ENCODE measurements around the gene PAQR4. TPM values are rescaled to one million over a fixed set of nuclear protein-coding genes. Genes with fewer than 3 reads are reported as not detected.
"Not testable (repeated sequence)": the region's sequence is repeated elsewhere in the genome, so short reads cannot be mapped to it uniquely, and the experiment has no call there.

The PAQR4 gene
- total RNA-seq, 6 donors from 2014 or later, result 5.2 to 13.5 (median 8.3) TPM

DNA sequence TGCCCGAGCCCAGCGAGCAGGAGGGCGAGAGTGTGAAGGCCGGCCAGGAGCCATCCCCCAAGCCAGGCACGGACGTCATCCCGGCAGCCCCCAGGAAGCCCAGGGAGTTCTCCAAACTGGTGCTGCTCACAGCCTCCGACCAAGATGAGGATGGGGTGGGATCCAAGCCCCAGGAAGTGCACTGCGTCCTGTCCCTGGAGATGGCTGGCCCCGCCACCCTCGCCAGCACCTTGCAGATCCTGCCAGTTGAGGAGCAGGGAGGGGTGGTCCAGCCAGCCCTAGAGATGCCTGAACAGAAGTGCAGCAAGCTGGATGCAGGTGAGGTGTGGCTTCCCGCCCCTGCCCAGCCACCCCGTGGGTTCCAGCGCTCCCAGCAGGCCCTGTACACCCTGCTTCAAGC lies 39.5 kb upstream of the PAQR4 start:
- TF ChIP-seq CTCF (IDR thresholded peaks at IDR 0.05) (no peak), POLR2A (IDR thresholded peaks at IDR 0.05) (no peak), EP300 (IDR thresholded peaks at IDR 0.05) (no peak), POLR2AphosphoS5 (IDR thresholded peaks at IDR 0.05) (no peak)
- no peak overlapping the region for H3K4me3 ChIP-seq
- no peak for ATAC-seq (ENCODE audit: low FRiP score in 2 of 2)
- H3K9me3 ChIP-seq, result no peaks in the 10 kb centered on the region
- peaks cover 8 to 46% (median 35%) of the 10 kb centered on the region in 4 donors for H3K36me3 ChIP-seq
- peak in 1 of 2 donors; percentile 69 for DNase-seq
- 91 to 93% methylated on average over 8 to 11 of the region's 14 CpGs for WGBS, 2 donors
- H3K27me3 ChIP-seq, result no peaks in the 10 kb centered on the region
- H3K4me1 ChIP-seq, result peaks cover 0 to 8% (median 3%) of the 10 kb centered on the region in 4 donors
- H3K27ac ChIP-seq, result no peak overlapping the region

- TF ChIP-seq POLR2A (IDR thresholded peaks at IDR 0.05) (no peak), POLR2AphosphoS5 (IDR thresholded peaks at IDR 0.05) (no peak), EP300 (IDR thresholded peaks at IDR 0.05) (no peak), CTCF (IDR thresholded peaks at IDR 0.05) (no peak)
- no peaks in the 10 kb centered on the region for H3K27me3 ChIP-seq
- no peak for ATAC-seq (ENCODE audit: low FRiP score in 2 of 2)
- H3K4me1 ChIP-seq, result peaks cover 0 to 8% (median 3%) of the 10 kb centered on the region in 4 donors
- DNase-seq, result no peak
- H3K4me3 ChIP-seq, result no peak overlapping the region
- 88 to 99% methylated on average over 5 to 15 of the region's 15 CpGs for WGBS, 2 donors
- H3K27ac ChIP-seq, result no peak overlapping the region
- no peaks in the 10 kb centered on the region for H3K9me3 ChIP-seq
- H3K36me3 ChIP-seq, result peaks cover 8 to 51% (median 39%) of the 10 kb centered on the region in 4 donors
Observed at GRCh38 chr16:2930236-2930635, 38.9 kb upstream of the PAQR4 start.

- not testable (repeated sequence) for DNase-seq; H3K9me3 ChIP-seq; ATAC-seq (ENCODE audit: low FRiP score in 2 of 2); H3K4me1 ChIP-seq; H3K27me3 ChIP-seq; H3K4me3 ChIP-seq; H3K27ac ChIP-seq
- 84 to 93% methylated on average over 11 to 13 of the region's 13 CpGs for WGBS, 2 donors
- peaks cover 8 to 62% (median 48%) of the 10 kb centered on the region in 4 donors for H3K36me3 ChIP-seq
Observed at GRCh38 chr16:2931231-2931914, 37.8 kb upstream of the PAQR4 start.

DNA sequence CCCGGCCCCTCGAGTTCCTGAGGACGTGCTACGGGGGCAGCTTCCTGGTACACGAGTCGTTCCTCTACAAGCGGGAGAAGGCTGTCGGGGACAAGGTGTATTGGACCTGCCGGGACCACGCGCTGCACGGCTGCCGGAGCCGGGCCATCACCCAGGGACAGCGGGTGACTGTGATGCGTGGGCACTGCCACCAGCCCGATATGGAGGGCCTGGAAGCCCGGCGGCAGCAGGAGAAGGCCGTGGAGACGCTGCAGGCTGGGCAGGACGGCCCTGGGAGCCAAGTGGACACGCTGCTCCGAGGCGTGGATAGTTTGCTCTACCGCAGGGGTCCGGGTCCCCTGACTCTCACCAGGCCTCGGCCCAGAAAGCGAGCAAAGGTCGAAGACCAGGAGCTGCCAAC lies 36.0 kb upstream of the PAQR4 start:
- Histone ChIP-seq H3K4me1 (no peaks in the 10 kb centered on the region), H3K9me3 (no peaks in the 10 kb centered on the region), H3K27me3 (no peaks in the 10 kb centered on the region), H3K4me3 (no peak overlapping the region), H3K27ac (no peak overlapping the region), H3K36me3 (peaks cover 14 to 80% (median 66%) of the 10 kb centered on the region in 4 donors)
- 91 to 94% methylated on average over 29 of the region's 30 CpGs for WGBS, 2 donors
- DNase-seq (peak in 1 of 2 donors; percentile 78), ATAC-seq (ENCODE audit: low FRiP score in 2 of 2) (no peak)
- no peak for TF ChIP-seq POLR2A (IDR thresholded peaks at IDR 0.05)
- no peak for TF ChIP-seq POLR2AphosphoS5 (IDR thresholded peaks at IDR 0.05)
- TF ChIP-seq EP300 (IDR thresholded peaks at IDR 0.05), result no peak
- no peak for TF ChIP-seq CTCF (IDR thresholded peaks at IDR 0.05)

- Histone ChIP-seq H3K9me3 (no peaks in the 10 kb centered on the region), H3K36me3 (peaks cover 14 to 86% (median 71%) of the 10 kb centered on the region in 4 donors), H3K27ac (no peak overlapping the region), H3K4me1 (no peaks in the 10 kb centered on the region), H3K27me3 (no peaks in the 10 kb centered on the region), H3K4me3 (no peak overlapping the region)
- 75 to 95% methylated on average over 2 to 22 of the region's 22 CpGs for WGBS, 2 donors
- peak in 1 of 2 donors; percentile 72 for DNase-seq
- no peak for ATAC-seq (ENCODE audit: low FRiP score in 2 of 2)
- TF ChIP-seq POLR2AphosphoS5 (IDR thresholded peaks at IDR 0.05) (no peak), EP300 (IDR thresholded peaks at IDR 0.05) (no peak), CTCF (IDR thresholded peaks at IDR 0.05) (no peak), POLR2A (IDR thresholded peaks at IDR 0.05) (no peak)
Observed at GRCh38 chr16:2933701-2934100, 35.4 kb upstream of the PAQR4 start.

Measured in upper lobe of left lung (tissue), 6 donors.